ENCODE data around the gene POR.

DNA sequence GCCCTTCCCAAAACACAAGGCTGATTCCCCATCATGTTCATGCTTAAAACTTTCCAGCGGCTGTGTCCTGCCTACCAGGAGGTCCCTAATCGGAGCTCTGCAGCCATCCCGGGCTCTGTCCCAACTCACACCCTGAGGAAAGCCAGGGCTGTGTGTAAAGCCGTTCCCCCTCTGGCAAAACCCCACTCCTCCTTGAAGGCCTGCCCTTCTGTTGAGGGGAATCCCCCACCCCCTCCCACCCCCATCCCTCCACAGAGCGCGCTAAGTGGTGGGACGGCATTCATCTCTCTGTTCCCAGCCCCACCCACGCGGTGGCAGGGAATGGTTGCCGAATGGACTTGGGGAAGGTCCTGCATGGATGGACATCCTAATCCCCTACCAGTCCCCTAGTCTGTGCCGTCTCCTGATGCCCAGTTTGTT lies 80.1 kb downstream of the POR start:
- TF ChIP-seq CTCF (IDR thresholded peaks at IDR 0.05; ENCODE audit: low read depth, low read length, missing input control) (no peak), EGR1 (IDR thresholded peaks at IDR 0.05; ENCODE audit: low read depth in 2 of 2) (no peak), TAF1 (conservative IDR thresholded peaks at IDR 0.05) (no peak), REST (IDR thresholded peaks at IDR 0.05) (no peak), MAX (IDR thresholded peaks at IDR 0.05) (no peak), FOXA1 (IDR thresholded peaks at IDR 0.05) (no peak), JUND (IDR thresholded peaks at IDR 0.05) (no peak)

Data from liver (tissue), 3 donors.